ENCODE results near the gene AKR1B1. TPM values are rescaled to one million over a fixed set of nuclear protein-coding genes. Genes with fewer than 3 reads are reported as not detected.

The AKR1B1 gene
- total RNA-seq, 1 donor from 2014 or later: 102 TPM

DNA sequence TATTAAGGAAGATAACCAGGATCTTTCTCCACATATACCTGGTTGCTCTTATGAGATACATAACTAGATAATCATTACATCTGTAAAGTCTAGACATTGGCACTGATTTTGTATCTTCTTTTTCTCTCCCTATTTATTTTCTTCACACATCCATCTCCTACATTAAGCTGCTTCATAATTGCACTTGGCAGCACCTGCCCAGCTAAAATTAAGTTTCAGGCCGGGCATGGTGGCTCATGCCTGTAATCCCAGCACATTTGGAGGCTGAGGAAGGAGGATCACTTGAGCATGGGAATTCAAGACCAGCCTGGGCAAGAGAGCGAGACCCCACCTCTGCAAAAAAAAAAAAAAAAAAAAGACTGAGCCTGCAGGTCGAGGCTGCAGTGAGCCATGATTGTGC, 22.3 kb upstream of the AKR1B1 start:
- peaks cover 2% of the 10 kb centered on the region for H3K4me1 Mint-ChIP-seq (ENCODE audit: low read depth)
- no peaks in the 10 kb centered on the region for H3K9me3 Mint-ChIP-seq
- peaks cover 8% of the 10 kb centered on the region for H3K27me3 Mint-ChIP-seq (ENCODE audit: low read depth)
- H3K27ac Mint-ChIP-seq: no peak overlapping the region
- no peak overlapping the region for H3K4me3 Mint-ChIP-seq (ENCODE audit: low read depth)
- intact Hi-C loops (cut with micrococcal nuclease): no loop called here
- no peaks in the 10 kb centered on the region for H3K36me3 Mint-ChIP-seq (ENCODE audit: low read depth)
- no peak for DNase-seq (ENCODE audit: low spot score)

GRCh38 chr7:134480730-134481129, 21.8 kb upstream of the AKR1B1 start:
- Mint-ChIP-seq H3K9me3 (no peaks in the 10 kb centered on the region), H3K4me1 (ENCODE audit: low read depth) (peaks cover 2% of the 10 kb centered on the region), H3K4me3 (ENCODE audit: low read depth) (no peak overlapping the region), H3K27ac (no peak overlapping the region), H3K27me3 (ENCODE audit: low read depth) (peaks cover 8% of the 10 kb centered on the region), H3K36me3 (ENCODE audit: low read depth) (no peaks in the 10 kb centered on the region)
- no peak for DNase-seq (ENCODE audit: low spot score)
- intact Hi-C loops (cut with micrococcal nuclease): no loop called here

GRCh38 chr7:134480202-134480601, 21.3 kb upstream of the AKR1B1 start:
- Mint-ChIP-seq H3K27me3 (ENCODE audit: low read depth) (peaks cover 5% of the 10 kb centered on the region), H3K9me3 (no peaks in the 10 kb centered on the region), H3K36me3 (ENCODE audit: low read depth) (no peaks in the 10 kb centered on the region), H3K4me3 (ENCODE audit: low read depth) (no peak overlapping the region), H3K4me1 (ENCODE audit: low read depth) (peaks cover 2% of the 10 kb centered on the region), H3K27ac (no peak overlapping the region)
- intact Hi-C loops (cut with micrococcal nuclease): no loop called here
- no peak for DNase-seq (ENCODE audit: low spot score)

GRCh38 chr7:134478707-134479106, 19.8 kb upstream of the AKR1B1 start:
- H3K9me3 Mint-ChIP-seq: no peaks in the 10 kb centered on the region
- no peaks in the 10 kb centered on the region for H3K36me3 Mint-ChIP-seq (ENCODE audit: low read depth)
- no peak overlapping the region for H3K27ac Mint-ChIP-seq
- peaks cover 2% of the 10 kb centered on the region for H3K27me3 Mint-ChIP-seq (ENCODE audit: low read depth)
- DNase-seq (ENCODE audit: low spot score): no peak
- intact Hi-C loops (cut with micrococcal nuclease): no loop called here
- no peak overlapping the region for H3K4me3 Mint-ChIP-seq (ENCODE audit: low read depth)
- H3K4me1 Mint-ChIP-seq (ENCODE audit: low read depth): peaks cover 2% of the 10 kb centered on the region

DNA sequence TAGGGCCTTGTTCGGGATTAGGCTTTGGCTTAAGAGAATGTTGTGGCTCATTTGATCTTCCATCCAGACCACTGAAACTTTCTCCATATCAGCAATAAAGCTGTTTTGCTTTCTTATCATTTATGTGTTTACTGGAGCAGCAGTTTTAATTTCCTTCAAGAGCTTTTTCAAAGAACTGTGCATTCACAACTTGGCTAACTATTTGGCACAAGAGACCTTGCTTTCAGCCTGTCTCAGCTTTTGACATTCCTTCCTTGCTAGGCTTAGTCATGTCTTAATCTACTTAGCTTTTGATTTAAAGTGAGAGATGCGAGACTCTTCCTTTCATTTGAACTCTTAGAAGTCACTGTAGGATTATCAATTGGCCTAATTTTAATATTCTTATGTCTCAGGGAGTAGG, 19.1 kb upstream of the AKR1B1 start:
- H3K9me3 Mint-ChIP-seq: no peaks in the 10 kb centered on the region
- H3K36me3 Mint-ChIP-seq (ENCODE audit: low read depth): no peaks in the 10 kb centered on the region
- H3K27ac Mint-ChIP-seq: no peak overlapping the region
- no peak for DNase-seq (ENCODE audit: low spot score)
- H3K27me3 Mint-ChIP-seq (ENCODE audit: low read depth): peaks cover 2% of the 10 kb centered on the region
- intact Hi-C loops (cut with micrococcal nuclease): no loop called here
- no peak overlapping the region for H3K4me3 Mint-ChIP-seq (ENCODE audit: low read depth)
- H3K4me1 Mint-ChIP-seq (ENCODE audit: low read depth): peaks cover 2% of the 10 kb centered on the region

- Mint-ChIP-seq H3K27me3 (ENCODE audit: low read depth) (peaks cover 2% of the 10 kb centered on the region), H3K4me3 (ENCODE audit: low read depth) (no peak overlapping the region), H3K9me3 (no peaks in the 10 kb centered on the region), H3K27ac (no peak overlapping the region), H3K4me1 (ENCODE audit: low read depth) (peaks cover 2% of the 10 kb centered on the region), H3K36me3 (ENCODE audit: low read depth) (no peaks in the 10 kb centered on the region)
- DNase-seq (ENCODE audit: low spot score): no peak
- intact Hi-C loops (cut with micrococcal nuclease): no loop called here
Measured at GRCh38 chr7:134476044-134476443, 17.1 kb upstream of the AKR1B1 start.

DNA sequence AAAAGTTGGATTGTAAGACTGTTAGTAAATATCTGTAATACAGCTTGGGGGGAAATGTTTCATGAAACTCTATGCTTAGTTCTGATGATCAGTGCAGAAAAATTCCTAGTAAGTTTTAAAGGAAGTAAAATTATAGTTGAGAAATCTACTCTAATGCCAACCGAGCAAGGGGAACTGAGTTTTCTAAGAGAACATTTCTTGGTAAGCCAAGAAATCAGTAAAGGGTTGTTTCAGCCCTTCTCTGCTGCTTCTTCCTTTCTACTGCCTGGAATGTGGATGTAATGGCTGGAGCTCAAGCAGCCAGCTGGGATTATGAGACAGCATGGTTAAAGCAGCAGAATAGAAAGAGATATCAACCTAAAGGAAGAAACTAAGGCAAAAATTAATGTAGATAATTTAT, 15.9 kb upstream of the AKR1B1 start:
- Mint-ChIP-seq H3K4me1 (ENCODE audit: low read depth) (no peaks in the 10 kb centered on the region), H3K9me3 (no peaks in the 10 kb centered on the region), H3K36me3 (ENCODE audit: low read depth) (no peaks in the 10 kb centered on the region), H3K27me3 (ENCODE audit: low read depth) (peaks cover 2% of the 10 kb centered on the region), H3K4me3 (ENCODE audit: low read depth) (no peak overlapping the region), H3K27ac (no peak overlapping the region)
- intact Hi-C loops (cut with micrococcal nuclease): no loop called here
- no peak for DNase-seq (ENCODE audit: low spot score)

DNA sequence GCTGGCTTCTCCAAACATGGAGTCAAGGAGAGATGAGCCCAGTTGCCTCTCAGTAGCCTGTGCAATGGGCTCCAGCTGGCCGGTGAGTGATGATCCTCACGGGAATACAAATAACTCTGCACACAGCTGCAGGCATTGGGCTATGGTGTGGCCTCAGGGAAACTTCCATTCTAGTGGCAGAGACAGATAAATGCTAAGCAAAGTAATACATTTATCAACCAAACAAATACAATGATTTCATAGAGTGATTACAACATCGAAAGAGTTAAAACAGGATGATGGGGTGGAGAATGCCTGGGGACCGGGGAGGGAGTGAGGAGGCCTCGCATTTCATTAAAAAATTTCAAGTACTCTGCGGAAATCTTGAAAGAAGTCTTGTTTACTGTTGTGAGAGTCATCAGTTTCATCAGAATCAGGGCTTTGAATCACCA, 15.0 kb upstream of the AKR1B1 start:
- no peak for DNase-seq (ENCODE audit: low spot score)
- H3K9me3 Mint-ChIP-seq: no peaks in the 10 kb centered on the region
- no peak overlapping the region for H3K4me3 Mint-ChIP-seq (ENCODE audit: low read depth)
- no peaks in the 10 kb centered on the region for H3K4me1 Mint-ChIP-seq (ENCODE audit: low read depth)
- no peak overlapping the region for H3K27ac Mint-ChIP-seq
- H3K36me3 Mint-ChIP-seq (ENCODE audit: low read depth): no peaks in the 10 kb centered on the region
- H3K27me3 Mint-ChIP-seq (ENCODE audit: low read depth): peaks cover 2% of the 10 kb centered on the region
- intact Hi-C loops (cut with micrococcal nuclease): no loop called here

GRCh38 chr7:134472572-134473244, 13.8 kb upstream of the AKR1B1 start:
- Mint-ChIP-seq H3K27ac (no peak overlapping the region), H3K27me3 (ENCODE audit: low read depth) (peaks cover 2% of the 10 kb centered on the region), H3K4me1 (ENCODE audit: low read depth) (no peaks in the 10 kb centered on the region), H3K4me3 (ENCODE audit: low read depth) (no peak overlapping the region), H3K9me3 (no peaks in the 10 kb centered on the region), H3K36me3 (ENCODE audit: low read depth) (no peaks in the 10 kb centered on the region)
- no peak for DNase-seq (ENCODE audit: low spot score)
- intact Hi-C loops (cut with micrococcal nuclease): no loop called here

DNA sequence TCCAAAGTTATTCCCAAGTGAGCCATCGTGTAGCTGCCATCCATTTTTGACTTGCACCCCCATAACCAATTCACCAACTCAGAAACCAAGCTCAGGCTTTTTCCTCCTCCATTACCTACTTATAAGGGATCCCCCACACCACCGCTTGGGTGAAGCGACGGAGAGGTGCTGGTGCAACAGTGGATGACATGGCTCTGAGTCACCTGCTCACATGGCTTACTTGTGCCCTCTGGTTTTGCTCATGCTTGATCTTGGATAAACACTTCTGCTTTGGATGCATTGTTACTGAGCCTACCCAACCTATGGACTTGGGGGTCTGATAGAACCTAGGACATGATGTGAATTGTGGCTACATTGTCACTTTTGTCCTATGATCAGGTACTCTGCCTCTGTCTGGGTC, 12.0 kb upstream of the AKR1B1 start:
- H3K27ac Mint-ChIP-seq: no peak overlapping the region
- H3K9me3 Mint-ChIP-seq: peaks cover 3% of the 10 kb centered on the region
- H3K36me3 Mint-ChIP-seq (ENCODE audit: low read depth): no peaks in the 10 kb centered on the region
- no peaks in the 10 kb centered on the region for H3K27me3 Mint-ChIP-seq (ENCODE audit: low read depth)
- H3K4me3 Mint-ChIP-seq (ENCODE audit: low read depth): no peak overlapping the region
- intact Hi-C loops (cut with micrococcal nuclease): no loop called here
- no peak for DNase-seq (ENCODE audit: low spot score)
- no peaks in the 10 kb centered on the region for H3K4me1 Mint-ChIP-seq (ENCODE audit: low read depth)

DNA sequence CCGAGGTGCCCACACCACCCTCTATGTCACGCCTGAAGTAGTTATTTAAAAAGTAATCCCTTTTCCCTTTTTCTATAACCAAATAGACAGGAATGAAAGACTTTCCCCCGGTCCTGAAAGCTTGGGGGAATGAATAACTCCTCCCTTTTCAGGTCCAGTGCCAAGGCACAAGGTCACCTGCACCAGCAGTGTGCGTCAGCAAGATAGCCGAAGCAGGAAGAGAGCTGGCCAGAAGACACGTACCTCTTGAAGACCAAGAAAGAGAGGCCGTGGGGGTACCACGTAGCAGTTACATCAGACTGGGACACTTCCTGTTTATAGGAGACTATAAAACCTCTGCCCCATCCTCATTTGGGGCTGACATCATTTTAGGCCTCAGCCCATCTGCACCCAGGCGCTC, 10.7 kb upstream of the AKR1B1 start:
- Mint-ChIP-seq H3K4me3 (ENCODE audit: low read depth) (no peak overlapping the region), H3K27ac (no peak overlapping the region), H3K36me3 (ENCODE audit: low read depth) (peaks cover 5% of the 10 kb centered on the region), H3K4me1 (ENCODE audit: low read depth) (no peaks in the 10 kb centered on the region), H3K9me3 (peaks cover 12% of the 10 kb centered on the region), H3K27me3 (ENCODE audit: low read depth) (no peaks in the 10 kb centered on the region)
- intact Hi-C loops (cut with micrococcal nuclease): no loop called here
- no peak for DNase-seq (ENCODE audit: low spot score)

- H3K27ac Mint-ChIP-seq: no peak overlapping the region
- H3K27me3 Mint-ChIP-seq (ENCODE audit: low read depth): no peaks in the 10 kb centered on the region
- no peak for DNase-seq (ENCODE audit: low spot score)
- H3K4me3 Mint-ChIP-seq (ENCODE audit: low read depth): no peak overlapping the region
- H3K36me3 Mint-ChIP-seq (ENCODE audit: low read depth): peaks cover 5% of the 10 kb centered on the region
- no peaks in the 10 kb centered on the region for H3K4me1 Mint-ChIP-seq (ENCODE audit: low read depth)
- intact Hi-C loops (cut with micrococcal nuclease): no loop called here
- H3K9me3 Mint-ChIP-seq: peaks cover 21% of the 10 kb centered on the region
Measured at GRCh38 chr7:134468475-134468874, 9.6 kb upstream of the AKR1B1 start.

- no peaks in the 10 kb centered on the region for H3K27me3 Mint-ChIP-seq (ENCODE audit: low read depth)
- DNase-seq (ENCODE audit: low spot score): no peak
- peaks cover 5% of the 10 kb centered on the region for H3K36me3 Mint-ChIP-seq (ENCODE audit: low read depth)
- no peak overlapping the region for H3K27ac Mint-ChIP-seq
- intact Hi-C loops (cut with micrococcal nuclease): no loop called here
- H3K9me3 Mint-ChIP-seq: peaks cover 21% of the 10 kb centered on the region
- no peaks in the 10 kb centered on the region for H3K4me1 Mint-ChIP-seq (ENCODE audit: low read depth)
- no peak overlapping the region for H3K4me3 Mint-ChIP-seq (ENCODE audit: low read depth)
Measured at GRCh38 chr7:134468054-134468453, 9.2 kb upstream of the AKR1B1 start.

DNA sequence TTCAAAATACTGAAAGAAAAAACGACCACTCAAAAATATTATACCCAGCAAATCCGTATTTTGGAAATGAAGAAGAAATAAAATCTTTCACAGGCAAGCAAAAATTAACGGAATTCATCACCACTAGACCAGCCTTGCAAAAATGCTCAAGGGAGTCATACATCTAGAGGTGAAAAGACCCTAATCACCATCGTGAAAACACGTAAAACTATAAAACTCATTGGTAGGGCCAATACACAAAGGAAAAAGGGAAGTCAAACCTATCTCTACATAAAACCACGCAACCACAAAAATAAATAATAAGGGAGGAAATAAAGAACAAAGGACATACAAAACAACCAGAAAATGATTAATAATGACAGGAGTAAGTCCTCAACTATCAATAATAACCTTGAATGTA, 6.6 kb upstream of the AKR1B1 start:
- intact Hi-C loops (cut with micrococcal nuclease): no loop called here
- Mint-ChIP-seq H3K27me3 (ENCODE audit: low read depth) (no peaks in the 10 kb centered on the region), H3K4me1 (ENCODE audit: low read depth) (no peaks in the 10 kb centered on the region), H3K36me3 (ENCODE audit: low read depth) (peaks cover 5% of the 10 kb centered on the region), H3K27ac (no peak overlapping the region), H3K9me3 (peaks cover 21% of the 10 kb centered on the region), H3K4me3 (ENCODE audit: low read depth) (no peak overlapping the region)
- no peak for DNase-seq (ENCODE audit: low spot score)
